GM12891 (cell line): ENCODE results near the gene MYRF.

ENCODE experiments used
- PAX5 ChIP-seq: IDR thresholded peaks from 2 replicates; pipeline ENCODE4 v1.6.1; 2011; ENCODE audit warnings: low read length, moderate library complexity, mild to moderate bottlenecking; ENCODE audit not compliant: insufficient read depth, severe bottlenecking
- POLR2A ChIP-seq: IDR thresholded peaks from 2 replicates; pipeline ENCODE4 v1.6.1; 2011; ENCODE audit warnings: low read depth, low read length, control low read depth
- POLR2AphosphoS5 ChIP-seq: IDR thresholded peaks from 2 replicates; pipeline ENCODE4 v1.6.1; 2011; ENCODE audit warnings: low read depth, low read length, control low read depth
- SPI1 ChIP-seq: IDR thresholded peaks from 2 replicates; pipeline ENCODE4 v1.6.1; 2011; ENCODE audit warnings: low read depth, low read length, control low read depth
- TAF1 ChIP-seq: IDR thresholded peaks from 2 replicates; pipeline ENCODE4 v1.6.1; 2011; ENCODE audit warnings: low read depth, low read length, control low read depth

DNA sequence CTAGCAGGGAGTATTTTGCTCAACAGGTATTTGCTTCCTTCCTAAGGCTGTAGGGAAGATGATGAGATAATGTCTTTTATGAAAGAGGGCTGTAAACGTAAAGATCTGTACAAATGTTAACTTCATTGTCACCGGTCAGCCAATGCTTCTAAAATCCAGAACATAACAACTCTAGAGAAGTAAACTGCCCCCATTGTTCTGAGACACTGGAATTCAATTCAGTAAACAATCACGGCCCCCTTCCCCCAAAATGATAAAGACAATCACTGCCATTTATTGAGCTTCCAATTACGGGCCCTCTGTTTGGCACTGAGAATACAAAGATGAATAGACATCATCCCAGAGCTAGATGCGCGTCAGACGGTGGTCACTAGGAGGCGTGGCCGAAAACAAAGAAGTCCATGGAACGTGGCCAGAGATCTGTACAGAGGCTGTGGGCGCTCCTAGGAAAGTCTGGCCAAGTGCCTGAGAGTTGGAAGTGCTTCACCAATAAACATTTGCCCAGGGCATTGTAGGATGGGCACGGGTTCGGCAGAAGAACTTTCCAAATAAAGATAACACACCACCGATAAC lies 39.4 kb downstream of the MYRF start:
- TF ChIP-seq POLR2A (peak; percentile 47), POLR2AphosphoS5 (peak; percentile 14; the same call in 1 of the 2 replicates), TAF1 (no peak), SPI1 (no peak), PAX5 (no peak)
